ENCODE data around the gene ANKS1A.

- TF ChIP-seq CTCF (conservative IDR thresholded peaks at IDR 0.05) (no peak), EZH2 (IDR thresholded peaks at IDR 0.05; ENCODE audit: low read depth) (no peak)
Measured at GRCh38 chr6:35040398-35040797, 151.3 kb downstream of the ANKS1A start.

Measured in PC-9 (cell line).